ENCODE data around the gene EPS8L2.

EPS8L2 gene

GRCh38 chr11:746289-747157, 40.5 kb downstream of the EPS8L2 start:
- Histone ChIP-seq H3K36me3 (ENCODE audit: control insufficient read depth in 2 of 2, insufficient read depth in 1 of 2, low read length in 2 of 2) (peaks cover 0 to 8% of the 10 kb centered on the region in 2 experiments; a peak in 2 of 3 replicates), H3K4me1 (ENCODE audit: control insufficient read depth, insufficient read depth, low read length) (no peaks in the 10 kb centered on the region), H3K27ac (ENCODE audit: extremely low read depth, low read depth, low read length) (peak overlapping the region; percentile 43; the same call in 1 of the 2 replicates), H3K9me3 (ENCODE audit: control insufficient read depth, insufficient read depth, low read depth, low read length) (no peaks in the 10 kb centered on the region), H3K4me3 (ENCODE audit: low read depth, low read length) (peak overlapping the region; percentile 97)
- CTCF ChIA-PET, result interaction anchor here (0.7 to 1.4 kb wide), 5 partner anchors 20 to 101 kb away, joined by 3 to 5 read pairs (median 3); no protein-coding TSS in a partner anchor
- POLR2A ChIA-PET, result interaction anchor here (0.7 to 1.9 kb wide), 12 partner anchors 11 to 539 kb away, joined by 3 to 12 read pairs (median 4); partner anchors contain the start of genes BET1L, CEND1, HRAS and PHRF1
- TF ChIP-seq ZNF214 (tag by site-specific recombination; IDR thresholded peaks at IDR 0.05; ENCODE audit: borderline replicate concordance) (no peak), ZFP69B (tag by site-specific recombination; IDR thresholded peaks at IDR 0.05) (no peak; the same call in 1 of the 2 replicates), GLIS2 (tag by site-specific recombination; IDR thresholded peaks at IDR 0.05) (peak; percentile 75), GLIS1 (tag by site-specific recombination; IDR thresholded peaks at IDR 0.05) (peak; percentile 38; the same call in 1 of the 2 replicates), ZIC2 (tag by site-specific recombination; IDR thresholded peaks at IDR 0.05) (peak; percentile 96), PRDM6 (tag by site-specific recombination; IDR thresholded peaks at IDR 0.05) (no peak), ZFHX2 (tag by site-specific recombination; conservative IDR thresholded peaks at IDR 0.05) (peak; percentile 51), PRDM1 (tag by site-specific recombination; IDR thresholded peaks at IDR 0.05) (no peak), ZNF398 (tag by site-specific recombination; IDR thresholded peaks at IDR 0.05) (peak; percentile 64), ZNF610 (tag by site-specific recombination; IDR thresholded peaks at IDR 0.05; ENCODE audit: borderline replicate concordance) (no peak), ZBTB17 (tag by site-specific recombination; IDR thresholded peaks at IDR 0.05) (peak; percentile 58; the same call in 1 of the 2 replicates), ZNF629 (tag by site-specific recombination; IDR thresholded peaks at IDR 0.05) (no peak), HOXA7 (CRISPR knock-in tag; IDR thresholded peaks at IDR 0.05; ENCODE audit: borderline replicate concordance) (no peak), ZBTB21 (tag by site-specific recombination; IDR thresholded peaks at IDR 0.05) (no peak), ZBTB20 (tag by site-specific recombination; IDR thresholded peaks at IDR 0.05) (no peak; the same call in 1 of the 2 replicates), ZEB2 (tag by site-specific recombination; IDR thresholded peaks at IDR 0.05) (0 out of 2 replicates have a peak, but pooled peaks have one; percentile 3), ELK4 (IDR thresholded peaks at IDR 0.05; ENCODE audit: borderline replicate concordance, low read depth, low read length) (no peak), OSR2 (tag by site-specific recombination; IDR thresholded peaks at IDR 0.05) (no peak), TCF7L2 (IDR thresholded peaks at IDR 0.05; ENCODE audit: borderline replicate concordance, low read depth, low read length) (no peak), PATZ1 (tag by site-specific recombination; IDR thresholded peaks at IDR 0.05) (peak; percentile 80), ZNF239 (tag by site-specific recombination; IDR thresholded peaks at IDR 0.05) (no peak), ZNF645 (tag by site-specific recombination; IDR thresholded peaks at IDR 0.05) (no peak), ZNF335 (tag by site-specific recombination; conservative IDR thresholded peaks at IDR 0.05) (peak; percentile 79), PBX3 (CRISPR knock-in tag; IDR thresholded peaks at IDR 0.05) (no peak), ZNF302 (tag by site-specific recombination; IDR thresholded peaks at IDR 0.05; ENCODE audit: low read depth) (no peak), ZNF19 (tag by site-specific recombination; IDR thresholded peaks at IDR 0.05; ENCODE audit: low read depth) (no peak), ZNF274 (IDR thresholded peaks at IDR 0.05; ENCODE audit: low read length) (no peak), ZNF274 (tag by site-specific recombination; IDR thresholded peaks at IDR 0.05; ENCODE audit: borderline replicate concordance) (no peak), ZNF24 (tag by site-specific recombination; IDR thresholded peaks at IDR 0.05) (no peak)
